NCI-H748 (cell line): Measurements from ENCODE around the gene ZBTB17.

Experiments used
- DNase-seq: peaks from one replicate; lab custom pipeline; 2025; ENCODE audit not compliant: unreplicated experiment; lab: John Stamatoyannopoulos, UW

The ZBTB17 gene

GRCh38 chr1:15961492-15961891 lies 14.4 kb downstream of the ZBTB17 start:
- no peak for DNase-seq

GRCh38 chr1:15960808-15961207 lies 15.1 kb downstream of the ZBTB17 start:
- no peak for DNase-seq

- DNase-seq = no peak
Observed at GRCh38 chr1:15959827-15960446, 16.0 kb downstream of the ZBTB17 start.

- DNase-seq = no peak
Observed at GRCh38 chr1:15959424-15959823, 16.5 kb downstream of the ZBTB17 start.

- DNase-seq = no peak
Observed at GRCh38 chr1:15958793-15959192, 17.1 kb downstream of the ZBTB17 start.

- no peak for DNase-seq
Observed at GRCh38 chr1:15958111-15958510, 17.8 kb downstream of the ZBTB17 start.

GRCh38 chr1:15957221-15958095 lies 18.4 kb downstream of the ZBTB17 start:
- no peak for DNase-seq

- no peak for DNase-seq
Observed at GRCh38 chr1:15956150-15956549, 19.8 kb downstream of the ZBTB17 start.

GRCh38 chr1:15955552-15955951 lies 20.3 kb downstream of the ZBTB17 start:
- DNase-seq = no peak

- no peak for DNase-seq
Observed at GRCh38 chr1:15954316-15954715, 21.6 kb downstream of the ZBTB17 start.

- DNase-seq = peak; percentile 92
Observed at GRCh38 chr1:15953791-15954241, 22.1 kb downstream of the ZBTB17 start.

GRCh38 chr1:15953294-15953771 lies 22.6 kb downstream of the ZBTB17 start:
- DNase-seq = no peak

- no peak for DNase-seq
Observed at GRCh38 chr1:15952317-15953258, 23.3 kb downstream of the ZBTB17 start.

- no peak for DNase-seq
Observed at GRCh38 chr1:15951341-15952153, 24.4 kb downstream of the ZBTB17 start.

- DNase-seq = no peak
Observed at GRCh38 chr1:15950763-15951295, 25.1 kb downstream of the ZBTB17 start.

GRCh38 chr1:15950302-15950701 lies 25.6 kb downstream of the ZBTB17 start:
- no peak for DNase-seq

- DNase-seq = no peak
Observed at GRCh38 chr1:15949453-15950245, 26.3 kb downstream of the ZBTB17 start.

- no peak for DNase-seq
Observed at GRCh38 chr1:15948595-15949452, 27.1 kb downstream of the ZBTB17 start.
